H9 (cell line): ENCODE results near the gene FAM78A. TPM values are rescaled to one million over a fixed set of nuclear protein-coding genes. Genes with fewer than 3 reads are reported as not detected.

Experiments
- DNase-seq: peaks from one replicate; pipeline ENCODE4 v3.0.0-alpha.2; 2017
- H2AFZ ChIP-seq: one replicate; pipeline ENCODE4 v1.6.1; 2013; ENCODE audit warnings: mild to moderate bottlenecking, low read length, control low read depth, moderate library complexity
- H2AK5ac ChIP-seq: 2 replicates; pipeline ENCODE4 v1.6.1; 2013; ENCODE audit warnings: low read length, control low read depth, mixed read lengths; ENCODE audit not compliant: insufficient read length
- H2BK120ac ChIP-seq: one replicate; pipeline ENCODE4 v1.6.1; 2013; ENCODE audit warnings: low read depth, mild to moderate bottlenecking, low read length, control low read depth, inconsistent platforms; ENCODE audit not compliant: poor library complexity, severe bottlenecking
- H2BK12ac ChIP-seq: 2 replicates; pipeline ENCODE4 v1.6.1; 2013; ENCODE audit warnings: low read length, control low read depth, mixed read lengths, low read depth; ENCODE audit not compliant: insufficient read length
- H2BK15ac ChIP-seq: 2 replicates; pipeline ENCODE4 v1.6.1; 2013; ENCODE audit warnings: low read depth, low read length, control low read depth
- H2BK20ac ChIP-seq: one replicate; pipeline ENCODE4 v1.6.1; 2013; ENCODE audit warnings: low read depth, mild to moderate bottlenecking, low read length, control low read depth, inconsistent platforms; ENCODE audit not compliant: poor library complexity, severe bottlenecking
- H2BK5ac ChIP-seq: 2 replicates; pipeline ENCODE4 v1.6.1; 2013; ENCODE audit warnings: low read length, control low read depth, mixed read lengths; ENCODE audit not compliant: insufficient read length
- H3K14ac ChIP-seq: 2 replicates; pipeline ENCODE4 v1.6.1; 2013; ENCODE audit warnings: low read length, control low read depth; ENCODE audit not compliant: insufficient read depth
- H3K18ac ChIP-seq: 2 replicates; pipeline ENCODE4 v1.6.1; 2013; ENCODE audit warnings: low read depth, mild to moderate bottlenecking, mixed read lengths, low read length, control low read depth; ENCODE audit not compliant: insufficient read length
- H3K23ac ChIP-seq: 2 replicates; pipeline ENCODE4 v1.6.1; 2013; ENCODE audit warnings: low read length, control low read depth, mixed read lengths, low read depth; ENCODE audit not compliant: insufficient read length
- H3K23me2 ChIP-seq: 2 replicates; pipeline ENCODE4 v1.6.1; 2013; ENCODE audit warnings: low read depth, mild to moderate bottlenecking, mixed read lengths, low read length, control low read depth; ENCODE audit not compliant: insufficient read length, poor library complexity, severe bottlenecking
- H3K27ac ChIP-seq: 2 replicates; pipeline ENCODE4 v1.5.1; 2013; ENCODE audit warnings: low read length, control low read depth, mixed read lengths, low read depth; ENCODE audit not compliant: insufficient read length
- H3K27me3 ChIP-seq: 2 replicates; pipeline ENCODE4 v1.6.1; 2013; ENCODE audit warnings: low read length, control low read depth, inconsistent platforms; ENCODE audit not compliant: insufficient read depth
- H3K4ac ChIP-seq: 2 replicates; pipeline ENCODE4 v1.6.1; 2013; ENCODE audit warnings: low read depth, mild to moderate bottlenecking, control low read depth, inconsistent platforms, low read length, moderate library complexity
- H3K4me1 ChIP-seq: 2 replicates; pipeline ENCODE4 v1.6.1; 2013; ENCODE audit warnings: low read length, control low read depth, inconsistent platforms; ENCODE audit not compliant: insufficient read depth
- H3K4me2 ChIP-seq: 2 replicates; pipeline ENCODE4 v1.6.1; 2013; ENCODE audit warnings: low read length, control low read depth, mixed read lengths; ENCODE audit not compliant: insufficient read length, insufficient read depth
- H3K56ac ChIP-seq: 2 replicates; pipeline ENCODE4 v1.6.1; 2013; ENCODE audit warnings: low read depth, mild to moderate bottlenecking, mixed read lengths, low read length, control low read depth; ENCODE audit not compliant: insufficient read length
- H3K79me1 ChIP-seq: 2 replicates; pipeline ENCODE4 v1.6.1; 2013; ENCODE audit warnings: low read depth, mild to moderate bottlenecking, moderate library complexity, low read length, control low read depth, inconsistent platforms; ENCODE audit not compliant: insufficient read depth, poor library complexity, severe bottlenecking
- H3K79me2 ChIP-seq: 2 replicates; pipeline ENCODE4 v1.6.1; 2013; ENCODE audit warnings: low read length, control low read depth, inconsistent platforms; ENCODE audit not compliant: insufficient read depth
- H3K9ac ChIP-seq: 2 replicates; pipeline ENCODE4 v1.6.1; 2013; ENCODE audit warnings: low read length, control low read depth, mixed read lengths; ENCODE audit not compliant: insufficient read length; ENCODE audit errors: extremely low read depth
- H3K9me3 ChIP-seq: one replicate; pipeline ENCODE4 v1.6.1; 2013; ENCODE audit warnings: low read depth, low read length, inconsistent platforms; ENCODE audit not compliant: control insufficient read depth
- H3T11ph ChIP-seq: one replicate; pipeline ENCODE4 v1.6.1; 2013; ENCODE audit warnings: mild to moderate bottlenecking, low read length, control low read depth, inconsistent platforms
- H4K20me1 ChIP-seq: one replicate; pipeline ENCODE4 v1.6.1; 2013; ENCODE audit not compliant: control insufficient read depth, insufficient read length, insufficient read depth
- H4K5ac ChIP-seq: 2 replicates; pipeline ENCODE4 v1.6.1; 2013; ENCODE audit warnings: low read depth, mild to moderate bottlenecking, mixed read lengths, low read length, control low read depth; ENCODE audit not compliant: insufficient read length
- H4K8ac ChIP-seq: replicated peaks from 2 replicates; pipeline ENCODE4 v1.6.1; 2013; ENCODE audit warnings: low read length, control low read depth, mixed read lengths, low read depth; ENCODE audit not compliant: insufficient read length
- H4K91ac ChIP-seq: 2 replicates; pipeline ENCODE4 v1.6.1; 2013; ENCODE audit warnings: low read depth, mild to moderate bottlenecking, moderate library complexity, mixed read lengths, low read length, control low read depth; ENCODE audit not compliant: insufficient read length
- H3K27ac Mint-ChIP-seq, 3 experiments: 2 replicates in 2 of 3; 3 replicates in 1 of 3; pipeline ENCODE4 v1.8.0; 2020 to 2021; ENCODE audit warnings: mixed read lengths in 3 of 3, mild to moderate bottlenecking in 1 of 3, moderate library complexity in 1 of 3
- H3K27me3 Mint-ChIP-seq: 2 replicates; pipeline ENCODE4 v1.8.0; 2021; ENCODE audit warnings: low read depth, mild to moderate bottlenecking, moderate library complexity, mixed read lengths
- H3K36me3 Mint-ChIP-seq, 3 experiments: 2 replicates in 2 of 3; 3 replicates in 1 of 3; pipeline ENCODE4 v1.8.0; 2020 to 2021; ENCODE audit warnings: low read depth in 3 of 3, mixed read lengths in 3 of 3; ENCODE audit not compliant: insufficient read depth in 1 of 3
- H3K4me1 Mint-ChIP-seq, 2 experiments: 2 replicates each; pipeline ENCODE4 v1.8.0; 2020; ENCODE audit warnings: mixed read lengths in 2 of 2
- H3K4me3 Mint-ChIP-seq, 2 experiments: 2 replicates in 1 of 2; 3 replicates in 1 of 2; pipeline ENCODE4 v1.8.0; 2020 to 2021; ENCODE audit warnings: mild to moderate bottlenecking in 2 of 2, mixed read lengths in 2 of 2, moderate library complexity in 1 of 2
- H3K9me3 Mint-ChIP-seq, 2 experiments: 2 replicates in 1 of 2; 3 replicates in 1 of 2; pipeline ENCODE4 v1.8.0; 2020; ENCODE audit warnings: mild to moderate bottlenecking in 2 of 2, mixed read lengths in 2 of 2, moderate library complexity in 1 of 2
- WGBS: extraction: QIAGEN DNeasy Blood & Tissue Kit; methylation state at CpG from one replicate; pipeline ENCODE4 v1.1.7; 2013; ENCODE audit warnings: missing lambda C conversion rate, low lambda C conversion rate, mixed read lengths; ENCODE audit not compliant: insufficient read length; ENCODE audit errors: extremely low coverage; 5-methylcytosine and 5-hydroxymethylcytosine counted together
- total RNA-seq: library from RNA; stranded (reverse); gene quantifications from 2 replicates; pipeline ENCODE4 v1.2.1, GENCODE V29; 2021
- TF ChIP-seq, protein P1 (sequence below): fragments of 200-600 bp; sonication (generic); conservative IDR thresholded peaks from 3 replicates; pipeline ENCODE4 v1.8.0; 2021; ENCODE audit warnings: antibody characterized with exemption, mild to moderate bottlenecking

The FAM78A gene
- total RNA-seq, 1 experiment from 2014 or later, result 1.9 TPM

GRCh38 chr9:131227959-131228460 lies 48.3 kb downstream of the FAM78A start:
- Histone ChIP-seq H3K79me1 (no peaks in the 10 kb centered on the region), H3K14ac (no peak overlapping the region), H3K4me2 (no peak overlapping the region), H3K4me1 (peaks cover 19% of the 10 kb centered on the region; the same call in 1 of the 2 replicates), H3K56ac (no peak overlapping the region), H2BK5ac (no peak overlapping the region), H2AFZ (no peak overlapping the region), H2BK20ac (no peak overlapping the region), H3K79me2 (no peaks in the 10 kb centered on the region), H4K20me1 (no peaks in the 10 kb centered on the region), H4K91ac (no peak overlapping the region), H3K27ac (no peak overlapping the region), H4K8ac (no peak overlapping the region), H3K4ac (no peak overlapping the region), H2BK120ac (no peak overlapping the region), H3K9me3 (no peaks in the 10 kb centered on the region), H2BK12ac (no peak overlapping the region), H2AK5ac (no peak overlapping the region), H4K5ac (no peak overlapping the region), H3K9ac (no peak overlapping the region), H3K27me3 (no peaks in the 10 kb centered on the region), H2BK15ac (no peak overlapping the region), H3K18ac (no peak overlapping the region), H3K23me2 (no peaks in the 10 kb centered on the region), H3T11ph (no peak overlapping the region), H3K23ac (no peak overlapping the region)
- TF ChIP-seq, protein P1, sequence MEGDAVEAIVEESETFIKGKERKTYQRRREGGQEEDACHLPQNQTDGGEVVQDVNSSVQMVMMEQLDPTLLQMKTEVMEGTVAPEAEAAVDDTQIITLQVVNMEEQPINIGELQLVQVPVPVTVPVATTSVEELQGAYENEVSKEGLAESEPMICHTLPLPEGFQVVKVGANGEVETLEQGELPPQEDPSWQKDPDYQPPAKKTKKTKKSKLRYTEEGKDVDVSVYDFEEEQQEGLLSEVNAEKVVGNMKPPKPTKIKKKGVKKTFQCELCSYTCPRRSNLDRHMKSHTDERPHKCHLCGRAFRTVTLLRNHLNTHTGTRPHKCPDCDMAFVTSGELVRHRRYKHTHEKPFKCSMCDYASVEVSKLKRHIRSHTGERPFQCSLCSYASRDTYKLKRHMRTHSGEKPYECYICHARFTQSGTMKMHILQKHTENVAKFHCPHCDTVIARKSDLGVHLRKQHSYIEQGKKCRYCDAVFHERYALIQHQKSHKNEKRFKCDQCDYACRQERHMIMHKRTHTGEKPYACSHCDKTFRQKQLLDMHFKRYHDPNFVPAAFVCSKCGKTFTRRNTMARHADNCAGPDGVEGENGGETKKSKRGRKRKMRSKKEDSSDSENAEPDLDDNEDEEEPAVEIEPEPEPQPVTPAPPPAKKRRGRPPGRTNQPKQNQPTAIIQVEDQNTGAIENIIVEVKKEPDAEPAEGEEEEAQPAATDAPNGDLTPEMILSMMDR, result no peak
- H3K9me3 Mint-ChIP-seq, result no peaks in the 10 kb centered on the region
- H3K27me3 Mint-ChIP-seq, result no peaks in the 10 kb centered on the region
- peaks cover 21% of the 10 kb centered on the region in 2 experiments for H3K4me1 Mint-ChIP-seq
- DNase-seq, result no peak
- no peak overlapping the region; a peak in 1 of 5 replicates for H3K4me3 Mint-ChIP-seq
- WGBS, result no CpG with 5 or more reads among the region's 9 CpGs
- peaks cover 10 to 48% (median 42%) of the 10 kb centered on the region in 3 experiments; a peak in 6 of 7 replicates for H3K36me3 Mint-ChIP-seq
- peak overlapping the region in 2 of 3 experiments; percentile 24 to 82; a peak in 4 of 7 replicates for H3K27ac Mint-ChIP-seq
